ENCODE results near the gene SORCS2.

DNA sequence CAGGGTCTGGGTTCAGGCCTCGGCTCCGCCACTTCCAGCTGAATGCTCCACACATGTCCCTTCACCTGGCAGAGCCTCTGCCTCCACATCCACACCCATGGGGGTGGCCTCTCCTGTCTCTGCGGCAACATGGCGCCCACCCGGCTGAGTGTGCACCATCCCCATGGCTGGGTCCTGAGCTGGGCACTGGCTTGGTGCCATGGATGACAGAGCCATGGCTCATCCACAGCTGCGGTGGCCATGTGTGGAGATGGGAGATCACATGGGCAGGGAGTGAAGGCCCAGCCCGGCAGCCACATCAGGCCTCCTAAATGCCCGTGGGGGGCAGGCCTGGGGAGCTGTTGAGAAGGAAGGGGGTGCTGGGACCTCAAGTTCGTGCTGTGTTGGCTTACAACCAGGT lies 533.6 kb downstream of the SORCS2 start:
- TF ChIP-seq POLR2A (IDR thresholded peaks at IDR 0.05): no peak
- TF ChIP-seq, protein P1, sequence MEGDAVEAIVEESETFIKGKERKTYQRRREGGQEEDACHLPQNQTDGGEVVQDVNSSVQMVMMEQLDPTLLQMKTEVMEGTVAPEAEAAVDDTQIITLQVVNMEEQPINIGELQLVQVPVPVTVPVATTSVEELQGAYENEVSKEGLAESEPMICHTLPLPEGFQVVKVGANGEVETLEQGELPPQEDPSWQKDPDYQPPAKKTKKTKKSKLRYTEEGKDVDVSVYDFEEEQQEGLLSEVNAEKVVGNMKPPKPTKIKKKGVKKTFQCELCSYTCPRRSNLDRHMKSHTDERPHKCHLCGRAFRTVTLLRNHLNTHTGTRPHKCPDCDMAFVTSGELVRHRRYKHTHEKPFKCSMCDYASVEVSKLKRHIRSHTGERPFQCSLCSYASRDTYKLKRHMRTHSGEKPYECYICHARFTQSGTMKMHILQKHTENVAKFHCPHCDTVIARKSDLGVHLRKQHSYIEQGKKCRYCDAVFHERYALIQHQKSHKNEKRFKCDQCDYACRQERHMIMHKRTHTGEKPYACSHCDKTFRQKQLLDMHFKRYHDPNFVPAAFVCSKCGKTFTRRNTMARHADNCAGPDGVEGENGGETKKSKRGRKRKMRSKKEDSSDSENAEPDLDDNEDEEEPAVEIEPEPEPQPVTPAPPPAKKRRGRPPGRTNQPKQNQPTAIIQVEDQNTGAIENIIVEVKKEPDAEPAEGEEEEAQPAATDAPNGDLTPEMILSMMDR (IDR thresholded peaks at IDR 0.05): no peak

Measured in esophagus squamous epithelium (tissue), 4 donors.